ENCODE results near the gene SEPTIN12. TPM values are rescaled to one million over a fixed set of nuclear protein-coding genes. Genes with fewer than 3 reads are reported as not detected.

The SEPTIN12 gene
- polyA plus RNA-seq, 1 experiment, result not detected

DNA sequence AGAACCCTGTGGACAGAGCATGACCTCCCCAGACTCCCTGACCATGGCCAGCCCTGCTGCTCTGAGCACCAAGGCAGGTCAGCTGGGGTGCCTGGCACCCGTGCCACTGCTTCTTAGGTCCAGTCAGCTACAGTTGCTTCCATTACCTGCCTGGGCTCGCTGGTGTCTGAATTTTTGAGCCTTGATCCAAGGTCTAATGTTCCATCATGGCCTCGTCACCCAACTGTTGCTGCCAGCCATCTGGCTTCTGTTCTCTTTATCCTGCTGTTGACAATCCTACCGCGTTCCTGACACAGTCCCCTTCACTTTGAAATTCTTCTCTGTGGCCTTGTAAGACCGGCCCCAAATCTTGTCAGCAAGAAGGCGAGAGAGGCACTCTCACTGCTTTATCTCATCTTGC is 42.3 kb upstream of the SEPTIN12 start:
- no peak for DNase-seq (ENCODE audit: low read depth)
- ChIA-PET CTCF (interaction anchor here (0.5 to 1.0 kb wide), 3 partner anchors 12 to 15 kb away, joined by 3 to 4 read pairs (median 3); no protein-coding TSS in a partner anchor), POLR2A (no interaction called here)
- no peak overlapping the region for H3K4me3 ChIP-seq (ENCODE audit: low read depth, low read length)
- TF ChIP-seq, protein P1, sequence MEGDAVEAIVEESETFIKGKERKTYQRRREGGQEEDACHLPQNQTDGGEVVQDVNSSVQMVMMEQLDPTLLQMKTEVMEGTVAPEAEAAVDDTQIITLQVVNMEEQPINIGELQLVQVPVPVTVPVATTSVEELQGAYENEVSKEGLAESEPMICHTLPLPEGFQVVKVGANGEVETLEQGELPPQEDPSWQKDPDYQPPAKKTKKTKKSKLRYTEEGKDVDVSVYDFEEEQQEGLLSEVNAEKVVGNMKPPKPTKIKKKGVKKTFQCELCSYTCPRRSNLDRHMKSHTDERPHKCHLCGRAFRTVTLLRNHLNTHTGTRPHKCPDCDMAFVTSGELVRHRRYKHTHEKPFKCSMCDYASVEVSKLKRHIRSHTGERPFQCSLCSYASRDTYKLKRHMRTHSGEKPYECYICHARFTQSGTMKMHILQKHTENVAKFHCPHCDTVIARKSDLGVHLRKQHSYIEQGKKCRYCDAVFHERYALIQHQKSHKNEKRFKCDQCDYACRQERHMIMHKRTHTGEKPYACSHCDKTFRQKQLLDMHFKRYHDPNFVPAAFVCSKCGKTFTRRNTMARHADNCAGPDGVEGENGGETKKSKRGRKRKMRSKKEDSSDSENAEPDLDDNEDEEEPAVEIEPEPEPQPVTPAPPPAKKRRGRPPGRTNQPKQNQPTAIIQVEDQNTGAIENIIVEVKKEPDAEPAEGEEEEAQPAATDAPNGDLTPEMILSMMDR (IDR thresholded peaks at IDR 0.05; ENCODE audit: insufficient read depth, low read depth, low read length), result no peak
- H3K27me3 ChIP-seq (ENCODE audit: control insufficient read depth, insufficient read depth, low read length), result no peaks in the 10 kb centered on the region
- peaks cover 39% of the 10 kb centered on the region for H3K36me3 ChIP-seq (ENCODE audit: control insufficient read depth, insufficient read depth, low read length)

DNA sequence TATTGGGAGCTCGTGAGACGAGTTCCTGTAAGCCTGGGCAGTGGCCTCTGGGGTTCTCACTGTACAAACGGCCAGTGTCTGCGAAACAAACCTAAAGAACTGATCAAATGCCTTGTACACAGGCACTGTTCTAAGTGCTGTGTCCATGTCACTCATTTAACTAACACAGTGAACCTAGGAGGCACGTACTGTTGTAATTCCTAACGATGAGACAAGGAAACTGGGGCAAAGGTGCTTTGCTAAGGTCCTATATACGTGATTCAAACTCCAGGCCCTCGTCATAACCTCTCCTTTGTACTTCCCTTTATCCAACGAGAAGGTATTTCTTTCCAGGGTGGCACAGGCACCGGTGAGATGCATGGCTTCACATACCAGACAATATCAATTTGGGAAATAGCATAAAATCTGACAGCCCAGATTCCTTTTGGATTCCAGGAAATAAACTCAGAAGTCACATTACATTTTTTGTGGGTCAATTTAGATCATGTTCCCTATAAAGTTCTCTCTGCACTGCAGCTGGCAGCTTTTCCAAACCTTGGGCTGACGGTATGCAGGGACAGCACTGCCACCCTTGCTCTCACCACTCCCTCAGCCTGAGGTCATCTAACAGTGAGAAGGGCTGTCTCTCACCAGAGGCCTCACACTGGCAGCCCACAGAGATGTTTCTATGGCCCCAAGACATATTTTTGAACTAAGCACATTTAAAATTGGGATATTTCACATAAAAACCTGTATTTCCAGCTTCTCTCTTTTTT is 40.6 kb upstream of the SEPTIN12 start:
- CTCF ChIA-PET, result interaction anchor here (0.6 kb wide), 1 partner anchor 230 kb away, joined by 4 read pairs; no protein-coding TSS in a partner anchor
- POLR2A ChIA-PET, result no interaction called here
- Histone ChIP-seq H3K27me3 (ENCODE audit: control insufficient read depth, insufficient read depth, low read length) (no peaks in the 10 kb centered on the region), H3K4me3 (ENCODE audit: low read depth, low read length) (no peak overlapping the region), H3K36me3 (ENCODE audit: control insufficient read depth, insufficient read depth, low read length) (peaks cover 45% of the 10 kb centered on the region)
- TF ChIP-seq, protein P1 (IDR thresholded peaks at IDR 0.05; ENCODE audit: insufficient read depth, low read depth, low read length), result no peak
- peak; percentile 15 for DNase-seq (ENCODE audit: low read depth)

DNA sequence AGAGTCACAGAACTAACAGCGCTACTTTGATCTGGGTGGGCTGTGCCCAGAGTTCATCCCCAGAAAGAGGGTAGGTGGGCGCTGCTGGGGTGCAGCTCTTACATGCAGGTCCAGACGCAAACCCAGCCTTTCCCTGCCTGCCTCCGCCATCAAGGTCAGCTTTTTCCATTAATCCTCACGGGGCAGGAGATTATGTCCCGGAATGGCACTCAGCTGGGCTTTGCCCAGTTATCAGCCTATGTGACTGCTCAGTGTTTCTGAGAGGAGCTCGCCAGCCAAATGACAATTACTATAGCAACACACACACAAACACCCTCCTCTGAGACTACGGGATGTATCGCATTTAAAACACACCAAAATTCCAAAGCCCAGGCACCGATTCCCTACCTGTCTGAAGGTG is 38.8 kb upstream of the SEPTIN12 start:
- Histone ChIP-seq H3K27me3 (ENCODE audit: control insufficient read depth, insufficient read depth, low read length) (no peaks in the 10 kb centered on the region), H3K36me3 (ENCODE audit: control insufficient read depth, insufficient read depth, low read length) (peaks cover 43% of the 10 kb centered on the region), H3K4me3 (ENCODE audit: low read depth, low read length) (no peak overlapping the region)
- CTCF ChIA-PET, result interaction anchor here (1.0 to 1.7 kb wide), 2 partner anchors 9 to 16 kb away, joined by 3 read pairs; no protein-coding TSS in a partner anchor
- DNase-seq (ENCODE audit: low read depth), result no peak
- POLR2A ChIA-PET, result no interaction called here
- TF ChIP-seq, protein P1 (IDR thresholded peaks at IDR 0.05; ENCODE audit: insufficient read depth, low read depth, low read length), result no peak

DNA sequence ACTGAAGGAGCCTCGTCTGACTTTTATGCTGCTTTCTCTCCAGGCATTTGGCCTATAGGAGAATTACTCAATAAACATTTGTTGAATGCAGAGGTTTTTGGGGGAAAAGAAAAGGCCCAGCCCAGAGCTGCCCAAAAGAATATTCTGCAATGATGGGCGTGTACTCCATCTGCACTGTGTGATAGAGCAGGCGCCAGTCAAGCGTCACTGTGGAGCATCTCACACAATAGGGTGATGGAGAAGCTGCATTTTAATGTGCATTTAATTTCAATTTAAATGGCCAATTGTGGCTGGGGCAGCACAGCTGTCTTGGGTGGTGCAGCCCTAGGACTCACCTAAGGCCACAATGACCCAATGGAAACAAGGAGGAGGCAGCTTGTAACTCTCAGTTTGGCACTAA is 38.4 kb upstream of the SEPTIN12 start:
- CTCF ChIA-PET, result interaction anchor here (1.0 to 1.7 kb wide), 2 partner anchors 10 to 15 kb away, joined by 3 read pairs; no protein-coding TSS in a partner anchor
- TF ChIP-seq, protein P1 (IDR thresholded peaks at IDR 0.05; ENCODE audit: insufficient read depth, low read depth, low read length), result no peak
- POLR2A ChIA-PET, result no interaction called here
- no peak for DNase-seq (ENCODE audit: low read depth)
- Histone ChIP-seq H3K36me3 (ENCODE audit: control insufficient read depth, insufficient read depth, low read length) (peaks cover 41% of the 10 kb centered on the region), H3K4me3 (ENCODE audit: low read depth, low read length) (no peak overlapping the region), H3K27me3 (ENCODE audit: control insufficient read depth, insufficient read depth, low read length) (no peaks in the 10 kb centered on the region)

DNA sequence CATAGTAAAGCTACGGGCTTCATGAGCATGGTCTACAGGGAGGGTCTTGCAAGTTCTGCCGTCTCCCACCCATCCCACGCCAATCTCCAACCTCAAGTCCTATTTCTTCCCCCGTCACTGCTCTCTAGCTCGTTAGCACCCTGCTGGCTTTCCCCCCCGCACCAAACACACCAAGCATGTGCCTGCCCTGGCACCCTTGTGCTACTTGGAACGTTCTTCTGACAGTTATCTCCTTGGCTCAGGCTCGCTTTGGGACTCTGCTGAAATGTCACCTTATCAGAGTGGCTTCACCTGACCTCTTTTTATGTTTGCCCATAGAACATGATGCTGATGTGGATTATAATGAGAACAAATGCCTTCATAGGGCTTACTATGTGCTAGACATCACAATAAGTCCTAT is 37.1 kb upstream of the SEPTIN12 start:
- H3K4me3 ChIP-seq (ENCODE audit: low read depth, low read length), result no peak overlapping the region
- peaks cover 34% of the 10 kb centered on the region for H3K36me3 ChIP-seq (ENCODE audit: control insufficient read depth, insufficient read depth, low read length)
- ChIA-PET POLR2A (no interaction called here), CTCF (interaction anchor here (0.8 kb wide), 1 partner anchor 15 kb away, joined by 3 read pairs; no protein-coding TSS in a partner anchor)
- TF ChIP-seq, protein P1 (IDR thresholded peaks at IDR 0.05; ENCODE audit: insufficient read depth, low read depth, low read length), result no peak
- no peak for DNase-seq (ENCODE audit: low read depth)
- H3K27me3 ChIP-seq (ENCODE audit: control insufficient read depth, insufficient read depth, low read length), result no peaks in the 10 kb centered on the region

Measured in BJ (cell line).